Neural cell (in vitro differentiated cells): ENCODE data around the gene CNOT2. TPM values are rescaled to one million over a fixed set of nuclear protein-coding genes. Genes with fewer than 3 reads are reported as not detected.

Experiments
- H2AFZ ChIP-seq: fragments of 200-600, 300-800 bp; sonication (generic), shearing (Covaris generic); 2 replicates; pipeline ENCODE4 v1.6.0; 2014; ENCODE audit warnings: low read depth, mild to moderate bottlenecking, antibody characterized with exemption, low read length, moderate library complexity
- H3F3A ChIP-seq: fragments of 200-600 bp; shearing (Covaris generic); 2 replicates; pipeline ENCODE4 v1.6.1; 2016; ENCODE audit warnings: mild to moderate bottlenecking, moderate library complexity, mixed read lengths, antibody characterized with exemption, low read length; ENCODE audit not compliant: insufficient read depth, poor library complexity, severe bottlenecking
- H3K27ac ChIP-seq: fragments of 200-600, 300-800 bp; sonication (generic), shearing (Covaris generic); 2 replicates; pipeline ENCODE4 v1.5.1; 2014; ENCODE audit warnings: mild to moderate bottlenecking, low read length, moderate library complexity
- H3K27me3 ChIP-seq: fragments of 300-800, 200-600 bp; sonication (generic), shearing (Covaris generic); 2 replicates; pipeline ENCODE4 v1.6.0; 2014; ENCODE audit warnings: mild to moderate bottlenecking, low read depth, low read length, moderate library complexity; ENCODE audit not compliant: insufficient read depth
- H3K36me3 ChIP-seq: fragments of 300-800, 200-600 bp; sonication (generic), shearing (Covaris generic); 2 replicates; pipeline ENCODE4 v1.5.1; 2014; ENCODE audit warnings: mild to moderate bottlenecking, antibody characterized with exemption, low read length, moderate library complexity; ENCODE audit not compliant: insufficient read depth
- H3K4me2 ChIP-seq: fragments of 300-800, 200-600 bp; sonication (generic), shearing (Covaris generic); 2 replicates; pipeline ENCODE4 v1.6.0; 2014; ENCODE audit warnings: mild to moderate bottlenecking, low read length
- H3K4me3 ChIP-seq: fragments of 300-800, 200-600 bp; sonication (generic), shearing (Covaris generic); 2 replicates; pipeline ENCODE4 v1.5.1; 2014; ENCODE audit warnings: mild to moderate bottlenecking, low read length, moderate library complexity
- H3K79me2 ChIP-seq: fragments of 200-600 bp; shearing (Covaris generic); replicated peaks from 2 replicates; pipeline ENCODE4 v1.6.0; 2014; ENCODE audit warnings: mild to moderate bottlenecking, low read length, moderate library complexity; ENCODE audit not compliant: insufficient read depth
- H3K9ac ChIP-seq: fragments of 300-800, 200-600 bp; sonication (generic), shearing (Covaris generic); 2 replicates; pipeline ENCODE4 v1.6.1; 2016; ENCODE audit warnings: mild to moderate bottlenecking, low read length, mixed read lengths
- H3K9me2 ChIP-seq: fragments of 200-600 bp; shearing (Covaris generic); 2 replicates; pipeline ENCODE4 v1.6.1; 2016; ENCODE audit warnings: mild to moderate bottlenecking, low read length, mixed read lengths; ENCODE audit not compliant: insufficient read depth
- H3K9me3 ChIP-seq: fragments of 200-600, 300-800 bp; sonication (generic), shearing (Covaris generic); 2 replicates; pipeline ENCODE4 v1.6.1; 2016; ENCODE audit warnings: mild to moderate bottlenecking, mixed run types, low read length, moderate library complexity, mixed read lengths
- H4K20me1 ChIP-seq: fragments of 200-600 bp; shearing (Covaris generic); 2 replicates; pipeline ENCODE4 v1.6.1; 2016; ENCODE audit warnings: mild to moderate bottlenecking, mixed run types; ENCODE audit not compliant: insufficient read depth
- EP300 ChIP-seq: fragments of 450-650 bp; conservative IDR thresholded peaks from 2 replicates; pipeline ENCODE4 v1.6.1; 2014; ENCODE audit warnings: antibody characterized with exemption, mild to moderate bottlenecking, moderate library complexity; ENCODE audit not compliant: poor library complexity, severe bottlenecking
- EZH2 ChIP-seq: fragments of 200-600, 300-800 bp; shearing (Covaris generic), sonication (generic); IDR thresholded peaks from 2 replicates; pipeline ENCODE4 v1.6.1; 2014; ENCODE audit warnings: antibody characterized with exemption, low read length, borderline replicate concordance, mild to moderate bottlenecking; ENCODE audit not compliant: insufficient read depth, poor library complexity, severe bottlenecking
- MXI1 ChIP-seq: fragments of 450-650 bp; conservative IDR thresholded peaks from 2 replicates; pipeline ENCODE4 v1.6.1; 2014; ENCODE audit warnings: antibody characterized with exemption, mild to moderate bottlenecking; ENCODE audit not compliant: poor library complexity, severe bottlenecking
- POLR2AphosphoS5 ChIP-seq: IDR thresholded peaks from 2 replicates; pipeline ENCODE4 v1.6.1; 2012
- RAD21 ChIP-seq: fragments of 450-650 bp; conservative IDR thresholded peaks from 2 replicates; pipeline ENCODE4 v1.6.1; 2014; ENCODE audit warnings: antibody characterized with exemption, mild to moderate bottlenecking, moderate library complexity
- REST ChIP-seq: IDR thresholded peaks from 2 replicates; pipeline ENCODE4 v1.6.1; 2012; ENCODE audit warnings: borderline replicate concordance
- SMC3 ChIP-seq: fragments of 450-650 bp; conservative IDR thresholded peaks from 2 replicates; pipeline ENCODE4 v1.6.1; 2014; ENCODE audit warnings: antibody characterized with exemption, mild to moderate bottlenecking, moderate library complexity; ENCODE audit not compliant: poor library complexity
- TAF1 ChIP-seq: IDR thresholded peaks from 2 replicates; pipeline ENCODE4 v1.6.1; 2012; ENCODE audit warnings: low read depth
- polyA plus RNA-seq: library from polyadenylated mRNA; depleted of rRNA; stranded (reverse); fragments of >200 nt; gene quantifications from 2 replicates; pipeline ENCODE4 v1.2.3, GENCODE V29; 2014
- TF ChIP-seq, protein P1 (sequence below): fragments of 450-650 bp; IDR thresholded peaks from 2 replicates; pipeline ENCODE4 v1.5.1; 2014; ENCODE audit warnings: antibody characterized with exemption, mild to moderate bottlenecking, moderate library complexity; ENCODE audit not compliant: poor library complexity, severe bottlenecking

CNOT2 gene
- polyA plus RNA-seq, 1 donor from 2014 or later, result 158 TPM

DNA sequence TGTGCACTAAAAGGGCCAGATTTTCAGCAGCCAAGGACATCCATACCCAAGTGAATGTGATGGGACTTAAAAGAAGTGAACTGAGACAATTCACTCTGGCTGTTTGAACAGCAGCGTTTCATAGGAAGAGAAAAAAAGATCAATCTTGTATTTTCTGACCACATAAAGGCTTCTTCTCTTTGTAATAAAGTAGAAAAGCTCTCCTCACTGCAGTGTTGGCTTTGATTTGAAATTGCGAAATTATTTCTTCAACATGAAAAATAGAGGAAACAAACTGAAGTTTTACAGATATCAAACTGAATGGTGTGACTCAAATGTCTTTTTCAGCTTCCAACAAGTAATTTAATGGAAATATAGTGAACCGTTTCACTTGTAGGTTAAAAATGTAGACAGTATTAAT is 111.6 kb downstream of the CNOT2 start:
- Histone ChIP-seq H3K9me3 (no peaks in the 10 kb centered on the region), H2AFZ (no peak overlapping the region), H3K9me2 (no peaks in the 10 kb centered on the region), H3K36me3 (no peaks in the 10 kb centered on the region), H4K20me1 (no peaks in the 10 kb centered on the region), H3F3A (no peaks in the 10 kb centered on the region), H3K4me2 (no peak overlapping the region), H3K27me3 (no peaks in the 10 kb centered on the region), H3K4me3 (no peak overlapping the region), H3K27ac (no peak overlapping the region), H3K79me2 (no peaks in the 10 kb centered on the region), H3K9ac (no peak overlapping the region)
- TF ChIP-seq REST, result no peak
- TF ChIP-seq, protein P1, sequence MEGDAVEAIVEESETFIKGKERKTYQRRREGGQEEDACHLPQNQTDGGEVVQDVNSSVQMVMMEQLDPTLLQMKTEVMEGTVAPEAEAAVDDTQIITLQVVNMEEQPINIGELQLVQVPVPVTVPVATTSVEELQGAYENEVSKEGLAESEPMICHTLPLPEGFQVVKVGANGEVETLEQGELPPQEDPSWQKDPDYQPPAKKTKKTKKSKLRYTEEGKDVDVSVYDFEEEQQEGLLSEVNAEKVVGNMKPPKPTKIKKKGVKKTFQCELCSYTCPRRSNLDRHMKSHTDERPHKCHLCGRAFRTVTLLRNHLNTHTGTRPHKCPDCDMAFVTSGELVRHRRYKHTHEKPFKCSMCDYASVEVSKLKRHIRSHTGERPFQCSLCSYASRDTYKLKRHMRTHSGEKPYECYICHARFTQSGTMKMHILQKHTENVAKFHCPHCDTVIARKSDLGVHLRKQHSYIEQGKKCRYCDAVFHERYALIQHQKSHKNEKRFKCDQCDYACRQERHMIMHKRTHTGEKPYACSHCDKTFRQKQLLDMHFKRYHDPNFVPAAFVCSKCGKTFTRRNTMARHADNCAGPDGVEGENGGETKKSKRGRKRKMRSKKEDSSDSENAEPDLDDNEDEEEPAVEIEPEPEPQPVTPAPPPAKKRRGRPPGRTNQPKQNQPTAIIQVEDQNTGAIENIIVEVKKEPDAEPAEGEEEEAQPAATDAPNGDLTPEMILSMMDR, result no peak
- no peak for TF ChIP-seq EZH2
- TF ChIP-seq TAF1, result no peak
- TF ChIP-seq SMC3, result no peak
- TF ChIP-seq MXI1, result no peak
- no peak for TF ChIP-seq EP300
- TF ChIP-seq POLR2AphosphoS5, result no peak
- TF ChIP-seq RAD21, result no peak

DNA sequence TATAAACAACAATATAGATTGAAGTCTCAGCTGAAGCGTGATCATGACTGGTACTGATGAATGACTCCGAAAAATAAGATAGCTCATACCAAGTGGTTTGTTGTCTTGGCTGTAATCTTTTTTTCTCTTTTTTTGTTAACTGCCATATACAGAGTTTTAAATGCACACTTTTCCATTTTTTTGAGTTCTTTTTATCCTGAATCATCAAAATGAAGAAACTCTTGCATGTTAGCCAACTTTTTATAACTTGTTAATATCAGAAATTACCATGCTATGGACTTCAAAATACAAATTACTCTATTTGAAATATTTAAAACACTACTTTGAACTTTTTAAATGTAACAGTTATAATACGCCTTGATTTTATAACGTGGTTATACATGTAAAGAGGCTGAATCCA is 112.7 kb downstream of the CNOT2 start:
- Histone ChIP-seq H3K79me2 (no peaks in the 10 kb centered on the region), H3K4me3 (no peak overlapping the region), H3K27ac (no peak overlapping the region), H3K9me3 (no peaks in the 10 kb centered on the region), H4K20me1 (no peaks in the 10 kb centered on the region), H3K4me2 (no peak overlapping the region), H3F3A (no peaks in the 10 kb centered on the region), H3K9ac (no peak overlapping the region), H3K36me3 (no peaks in the 10 kb centered on the region), H3K9me2 (no peaks in the 10 kb centered on the region), H3K27me3 (no peaks in the 10 kb centered on the region), H2AFZ (no peak overlapping the region)
- TF ChIP-seq, protein P1, result no peak
- TF ChIP-seq TAF1 (no peak), EP300 (no peak), MXI1 (no peak), POLR2AphosphoS5 (no peak), RAD21 (no peak), EZH2 (no peak), REST (no peak)
